Sigmoid colon (tissue), 4 donors: ENCODE data around the gene U2AF2.

Source experiments
- EP300 ChIP-seq, 4 donors: sonication (generic); formaldehyde crosslinking; IDR thresholded peaks; one replicate each; pipeline ENCODE4 v1.6.1; 2017; ENCODE audit warnings: antibody characterized with exemption in 4 of 4
- POLR2A ChIP-seq, 2 donors: fragments of 450-650 bp; IDR thresholded peaks; one replicate each; pipeline ENCODE4 v1.6.1; 2016; ENCODE audit warnings: antibody characterized with exemption in 2 of 2, mild to moderate bottlenecking in 2 of 2, moderate library complexity in 2 of 2
- POLR2AphosphoS5 ChIP-seq, 4 donors: sonication (generic); formaldehyde crosslinking; IDR thresholded peaks; one replicate each; pipeline ENCODE4 v1.6.1; 2017; ENCODE audit warnings: antibody characterized with exemption in 4 of 4
- TF ChIP-seq, protein P1 (sequence below), 4 experiments: fragments of 450-650 bp in 3 of 4; fragments of 200-600 bp in 1 of 4; IDR thresholded peaks; one replicate each; pipeline ENCODE4 v1.5.1; 2016 to 2019; ENCODE audit warnings: antibody characterized with exemption in 4 of 4, mild to moderate bottlenecking in 3 of 4, moderate library complexity in 2 of 4

DNA sequence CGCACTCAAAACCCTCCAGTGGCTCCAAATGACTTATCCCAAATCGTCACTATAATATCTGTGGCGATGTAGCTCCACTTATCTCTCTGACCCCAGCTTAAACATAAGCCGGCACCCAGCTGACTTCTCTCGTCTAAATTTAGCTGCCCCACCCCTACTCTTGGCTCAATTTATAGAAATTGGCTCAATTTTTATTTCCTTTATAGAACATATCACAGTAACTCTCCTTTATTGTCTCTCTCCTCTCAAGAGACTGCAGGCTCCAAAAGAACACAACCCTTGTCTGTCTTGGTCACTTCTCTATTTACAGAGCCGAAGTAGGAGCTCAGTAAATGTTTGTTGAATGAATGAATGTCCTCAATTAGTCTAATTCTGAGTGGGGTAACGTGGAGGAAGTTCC, 31.3 kb upstream of the U2AF2 start:
- no peak for TF ChIP-seq POLR2AphosphoS5 (IDR thresholded peaks at IDR 0.05)
- no peak for TF ChIP-seq POLR2A (IDR thresholded peaks at IDR 0.05)
- no peak for TF ChIP-seq EP300 (IDR thresholded peaks at IDR 0.05)
- TF ChIP-seq, protein P1, sequence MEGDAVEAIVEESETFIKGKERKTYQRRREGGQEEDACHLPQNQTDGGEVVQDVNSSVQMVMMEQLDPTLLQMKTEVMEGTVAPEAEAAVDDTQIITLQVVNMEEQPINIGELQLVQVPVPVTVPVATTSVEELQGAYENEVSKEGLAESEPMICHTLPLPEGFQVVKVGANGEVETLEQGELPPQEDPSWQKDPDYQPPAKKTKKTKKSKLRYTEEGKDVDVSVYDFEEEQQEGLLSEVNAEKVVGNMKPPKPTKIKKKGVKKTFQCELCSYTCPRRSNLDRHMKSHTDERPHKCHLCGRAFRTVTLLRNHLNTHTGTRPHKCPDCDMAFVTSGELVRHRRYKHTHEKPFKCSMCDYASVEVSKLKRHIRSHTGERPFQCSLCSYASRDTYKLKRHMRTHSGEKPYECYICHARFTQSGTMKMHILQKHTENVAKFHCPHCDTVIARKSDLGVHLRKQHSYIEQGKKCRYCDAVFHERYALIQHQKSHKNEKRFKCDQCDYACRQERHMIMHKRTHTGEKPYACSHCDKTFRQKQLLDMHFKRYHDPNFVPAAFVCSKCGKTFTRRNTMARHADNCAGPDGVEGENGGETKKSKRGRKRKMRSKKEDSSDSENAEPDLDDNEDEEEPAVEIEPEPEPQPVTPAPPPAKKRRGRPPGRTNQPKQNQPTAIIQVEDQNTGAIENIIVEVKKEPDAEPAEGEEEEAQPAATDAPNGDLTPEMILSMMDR (IDR thresholded peaks at IDR 0.05), result no peak
